ENCODE measurements around the gene SLC36A2.
"Not testable (repeated sequence)": the region's sequence is repeated elsewhere in the genome, so short reads cannot be mapped to it uniquely, and the experiment has no call there.

The SLC36A2 gene

GRCh38 chr5:151347369-151347768 is at the start of gene SLC36A2:
Gene SLC36A2, minus strand, starts transcription at chr5:151347559. Its CDS starts 99 bp downstream, at chr5:151347460.
- no peak for DNase-seq (ENCODE audit: low read depth in 2 of 3, low spot score in 1 of 3)

GRCh38 chr5:151388960-151389359 is 41.6 kb upstream of the SLC36A2 start:
- DNase-seq (ENCODE audit: low read depth in 2 of 3, low spot score in 1 of 3), result no peak

- DNase-seq (ENCODE audit: low read depth in 2 of 3, low spot score in 1 of 3), result no peak
These were observed 36.7 kb upstream of the SLC36A2 start for GRCh38 chr5:151384106-151384505.

- no peak for DNase-seq (ENCODE audit: low read depth in 2 of 3, low spot score in 1 of 3)
These were observed 35.7 kb upstream of the SLC36A2 start for GRCh38 chr5:151383011-151383410.

- DNase-seq (ENCODE audit: low read depth in 2 of 3, low spot score in 1 of 3), result no peak
These were observed 35.2 kb upstream of the SLC36A2 start for GRCh38 chr5:151382576-151382975.

- DNase-seq (ENCODE audit: low read depth in 2 of 3, low spot score in 1 of 3), result no peak
These were observed 34.5 kb upstream of the SLC36A2 start for GRCh38 chr5:151381899-151382298.

GRCh38 chr5:151378616-151379015 is 31.3 kb upstream of the SLC36A2 start:
- no peak for DNase-seq (ENCODE audit: low read depth in 2 of 3, low spot score in 1 of 3)

- DNase-seq (ENCODE audit: low read depth in 2 of 3, low spot score in 1 of 3), result no peak
These were observed 27.2 kb upstream of the SLC36A2 start for GRCh38 chr5:151374539-151374938.

- not testable (repeated sequence) for DNase-seq (ENCODE audit: low read depth in 2 of 3, low spot score in 1 of 3)
These were observed 19.7 kb upstream of the SLC36A2 start for GRCh38 chr5:151367038-151367437.

GRCh38 chr5:151363673-151364072 is 16.3 kb upstream of the SLC36A2 start:
- DNase-seq (ENCODE audit: low read depth in 2 of 3, low spot score in 1 of 3), result no peak

- no peak for DNase-seq (ENCODE audit: low read depth in 2 of 3, low spot score in 1 of 3)
These were observed 15.6 kb upstream of the SLC36A2 start for GRCh38 chr5:151362970-151363369.

- no peak for DNase-seq (ENCODE audit: low read depth in 2 of 3, low spot score in 1 of 3)
These were observed 12.0 kb upstream of the SLC36A2 start for GRCh38 chr5:151359391-151359790.

- DNase-seq (ENCODE audit: low read depth in 2 of 3, low spot score in 1 of 3), result no peak
These were observed 10.4 kb upstream of the SLC36A2 start for GRCh38 chr5:151357792-151358191.

GRCh38 chr5:151357097-151357496 is 9.7 kb upstream of the SLC36A2 start:
- no peak for DNase-seq (ENCODE audit: low read depth in 2 of 3, low spot score in 1 of 3)

GRCh38 chr5:151351671-151352070 is 4.3 kb upstream of the SLC36A2 start:
- no peak for DNase-seq (ENCODE audit: low read depth in 2 of 3, low spot score in 1 of 3)

GRCh38 chr5:151348789-151349188 is 1.4 kb upstream of the SLC36A2 start:
- no peak for DNase-seq (ENCODE audit: low read depth in 2 of 3, low spot score in 1 of 3)

GRCh38 chr5:151345808-151346478 is 1.4 kb downstream of the SLC36A2 start:
- DNase-seq (ENCODE audit: low read depth in 2 of 3, low spot score in 1 of 3), result no peak

GRCh38 chr5:151345187-151345807 is 2.1 kb downstream of the SLC36A2 start:
- DNase-seq (ENCODE audit: low read depth in 2 of 3, low spot score in 1 of 3), result no peak

GRCh38 chr5:151344088-151344487 is 3.3 kb downstream of the SLC36A2 start:
- DNase-seq (ENCODE audit: low read depth in 2 of 3, low spot score in 1 of 3), result no peak

- no peak for DNase-seq (ENCODE audit: low read depth in 2 of 3, low spot score in 1 of 3)
These were observed 7.4 kb downstream of the SLC36A2 start for GRCh38 chr5:151340004-151340403.

- no peak for DNase-seq (ENCODE audit: low read depth in 2 of 3, low spot score in 1 of 3)
These were observed 8.6 kb downstream of the SLC36A2 start for GRCh38 chr5:151338734-151339133.

GRCh38 chr5:151332857-151333256 is 14.5 kb downstream of the SLC36A2 start:
- no peak for DNase-seq (ENCODE audit: low read depth in 2 of 3, low spot score in 1 of 3)

GRCh38 chr5:151328734-151329133 is 18.6 kb downstream of the SLC36A2 start:
- DNase-seq (ENCODE audit: low read depth in 2 of 3, low spot score in 1 of 3), result no peak
